Mesodermal cell (in vitro differentiated cells): ENCODE results near the gene RBPMS2.
A peak's percentile ranks its signal among the peaks of the same experiment; 100 is the strongest.

Experiments
- H3K27ac ChIP-seq: 2 replicates; pipeline ENCODE4 v1.7.0; 2013; ENCODE audit warnings: mild to moderate bottlenecking, low read depth, low read length, moderate library complexity; ENCODE audit not compliant: severe bottlenecking
- H3K36me3 ChIP-seq: 2 replicates; pipeline ENCODE4 v1.7.1; 2013; ENCODE audit warnings: mild to moderate bottlenecking, low read length, moderate library complexity; ENCODE audit not compliant: control insufficient read depth, insufficient read depth
- H3K4me1 ChIP-seq: one replicate; pipeline ENCODE4 v1.7.1; 2013; ENCODE audit warnings: mild to moderate bottlenecking, low read length; ENCODE audit not compliant: insufficient read depth, control insufficient read depth, poor library complexity, severe bottlenecking
- H3K4me3 ChIP-seq: 2 replicates; pipeline ENCODE4 v1.7.0; 2013; ENCODE audit warnings: low read length, control low read depth, mild to moderate bottlenecking; ENCODE audit not compliant: insufficient read depth, poor library complexity, severe bottlenecking; ENCODE audit errors: extremely low read depth
- H3K9me3 ChIP-seq: 2 replicates; pipeline ENCODE4 v1.7.1; 2013; ENCODE audit warnings: mild to moderate bottlenecking, low read length, moderate library complexity; ENCODE audit not compliant: control insufficient read depth
- WGBS, 2 experiments: methylation state at CpG; one replicate each; pipeline ENCODE4 v1.1.5; 2013; ENCODE audit warnings: missing lambda C conversion rate in 2 of 2; ENCODE audit not compliant: insufficient coverage in 2 of 2; 5-methylcytosine and 5-hydroxymethylcytosine counted together

RBPMS2 gene

DNA sequence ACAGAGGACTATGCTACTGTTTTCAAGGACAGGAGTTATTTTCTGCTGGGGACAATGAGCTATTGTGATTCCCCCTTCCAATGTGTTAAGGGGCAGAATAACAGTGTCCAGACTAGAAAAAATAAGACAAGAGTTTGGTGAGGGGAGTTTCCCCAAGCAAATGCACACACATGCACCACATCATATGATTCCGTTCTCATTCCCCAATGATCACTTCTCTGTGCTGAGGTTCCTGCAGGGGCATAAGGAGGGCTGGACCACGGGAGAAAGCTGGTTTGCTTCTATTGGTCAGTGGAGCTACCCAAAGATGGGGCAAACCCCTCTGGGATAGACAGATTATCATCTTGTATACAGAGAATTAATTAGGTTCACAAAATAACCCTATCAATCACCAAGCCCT, 80.6 kb downstream of the RBPMS2 start:
- Histone ChIP-seq H3K9me3 (no peaks in the 10 kb centered on the region), H3K27ac (no peak overlapping the region), H3K4me3 (no peak overlapping the region), H3K36me3 (peaks cover 84% of the 10 kb centered on the region), H3K4me1 (peaks cover 36% of the 10 kb centered on the region)
- WGBS, 2 experiments = 100% methylated on average over 1 of the region's 2 CpGs; no CpG with 5 or more reads in 1 of the 2 experiments

DNA sequence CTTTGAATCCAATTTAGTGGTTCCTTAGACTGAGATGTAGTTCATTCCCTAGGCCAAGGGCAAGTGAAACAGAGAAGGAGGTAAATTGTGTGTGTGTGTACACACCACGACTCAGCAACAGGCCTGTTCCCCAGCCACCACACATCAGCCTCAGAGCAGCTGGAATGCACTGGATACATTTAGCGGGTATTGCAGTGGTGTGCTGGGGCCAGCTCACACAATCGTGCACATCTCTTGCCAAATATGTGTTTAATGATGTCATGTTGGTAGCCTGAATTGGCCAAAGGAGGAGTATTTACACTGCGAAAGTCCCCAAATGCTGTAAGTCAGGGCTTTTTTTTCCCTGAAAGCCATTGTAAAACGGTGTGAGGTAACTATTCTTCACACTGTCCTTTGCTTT, 82.3 kb downstream of the RBPMS2 start:
- no peak overlapping the region for H3K27ac ChIP-seq
- H3K36me3 ChIP-seq = peaks cover 98% of the 10 kb centered on the region
- 94 to 100% methylated on average over 2 of the region's 5 CpGs for WGBS, 2 experiments
- H3K9me3 ChIP-seq = no peaks in the 10 kb centered on the region
- H3K4me1 ChIP-seq = peaks cover 26% of the 10 kb centered on the region
- no peak overlapping the region for H3K4me3 ChIP-seq

DNA sequence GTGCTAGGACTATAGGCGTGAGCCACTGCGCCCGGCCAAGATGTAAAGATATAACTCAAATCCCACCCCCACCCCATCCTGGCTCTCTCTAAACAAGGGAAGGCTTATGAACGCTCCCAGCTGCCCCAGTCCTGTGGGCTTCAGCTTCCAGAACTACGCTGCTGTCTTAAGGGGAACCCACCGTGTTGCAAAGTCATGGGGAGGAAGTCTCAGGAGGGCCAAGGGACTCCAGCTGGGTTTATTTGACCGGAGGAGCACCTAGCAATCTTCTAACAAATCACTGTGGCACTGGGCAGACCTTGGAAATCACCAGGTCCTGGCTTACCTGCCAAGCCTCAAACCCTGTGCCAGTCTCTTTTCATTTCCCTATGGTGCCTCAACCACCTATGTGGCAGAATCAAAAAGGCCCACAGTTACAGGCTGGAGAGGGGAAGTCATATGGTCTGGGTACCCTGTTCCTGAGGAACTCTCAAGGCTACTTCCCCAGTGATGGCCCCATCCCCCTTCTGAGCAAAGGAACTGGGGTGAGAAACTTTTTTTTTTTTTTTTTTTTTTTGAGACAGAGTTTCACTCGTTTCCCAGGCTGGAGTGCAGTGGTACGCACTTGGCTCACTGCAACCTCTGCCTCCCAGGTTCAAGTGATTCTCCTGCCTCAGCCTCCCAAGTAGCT, 83.4 kb downstream of the RBPMS2 start:
- H3K27ac ChIP-seq = peak overlapping the region; percentile 30
- peaks cover 20% of the 10 kb centered on the region for H3K4me1 ChIP-seq
- 91 to 94% methylated on average over 3 to 6 of the region's 9 CpGs for WGBS, 2 experiments
- no peaks in the 10 kb centered on the region for H3K9me3 ChIP-seq
- no peak overlapping the region for H3K4me3 ChIP-seq
- H3K36me3 ChIP-seq = peaks cover 98% of the 10 kb centered on the region

DNA sequence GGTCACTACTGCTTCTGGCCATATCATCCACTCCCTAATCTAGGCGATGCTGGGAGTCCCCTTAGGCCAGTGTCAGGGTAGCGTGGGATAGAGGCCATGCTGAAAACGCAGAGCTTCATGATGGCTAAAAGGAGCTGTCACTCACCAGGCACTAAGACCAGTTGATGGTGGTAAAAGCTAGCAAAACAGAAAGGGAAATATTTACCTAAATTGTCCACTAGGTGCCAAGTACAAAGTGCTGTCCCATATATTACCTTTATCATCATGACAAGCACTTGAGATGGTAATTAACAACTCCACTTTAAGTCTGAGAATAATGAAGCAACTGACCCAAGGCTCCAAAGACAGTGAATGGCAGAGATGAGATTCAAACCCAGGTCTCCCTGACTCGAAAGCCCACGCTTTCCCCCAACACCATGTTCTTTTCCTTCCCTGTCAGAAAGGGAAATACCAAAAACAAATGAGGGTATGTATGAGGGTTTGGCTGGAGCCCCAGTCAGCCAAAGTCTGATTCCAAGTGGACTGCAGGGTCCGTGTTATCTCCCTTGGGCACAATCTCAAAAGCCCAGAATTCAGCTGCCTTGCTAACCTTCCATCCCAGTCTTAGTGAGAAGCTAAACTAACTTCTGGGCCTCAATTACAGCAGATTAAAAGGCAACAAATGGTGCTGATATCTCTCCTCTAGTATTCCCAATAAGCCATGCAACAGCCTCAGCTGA, 84.7 kb downstream of the RBPMS2 start:
- 90 to 100% methylated on average over 4 of the region's 6 CpGs for WGBS, 2 experiments
- Histone ChIP-seq H3K9me3 (no peaks in the 10 kb centered on the region), H3K36me3 (peaks cover 94% of the 10 kb centered on the region), H3K27ac (peak overlapping the region; percentile 36), H3K4me1 (peaks cover 20% of the 10 kb centered on the region), H3K4me3 (no peak overlapping the region)

DNA sequence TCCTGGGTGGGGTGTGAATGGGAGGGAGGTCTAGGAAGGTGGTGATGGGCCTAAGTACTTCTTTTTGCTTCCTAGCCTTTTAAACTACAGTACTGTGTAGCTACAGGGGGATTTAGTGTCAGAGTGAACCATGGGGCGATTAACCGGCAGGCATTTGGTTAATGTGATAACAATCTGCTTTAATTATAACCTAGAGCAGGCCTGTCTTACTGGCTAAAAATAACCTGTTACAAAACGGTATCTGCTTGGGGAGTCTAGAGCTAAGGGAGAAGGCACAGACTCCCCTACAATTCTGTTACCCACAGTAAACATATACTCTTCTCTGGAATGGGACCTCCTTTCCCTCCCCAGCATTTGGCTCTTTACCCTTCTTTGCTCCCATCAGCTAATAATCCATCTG, 85.4 kb downstream of the RBPMS2 start:
- H3K4me3 ChIP-seq = no peak overlapping the region
- H3K36me3 ChIP-seq = peaks cover 94% of the 10 kb centered on the region
- peaks cover 20% of the 10 kb centered on the region for H3K4me1 ChIP-seq
- H3K27ac ChIP-seq = no peak overlapping the region
- no peaks in the 10 kb centered on the region for H3K9me3 ChIP-seq
- WGBS, 2 experiments = 79% methylated on average over 2 of the region's 3 CpGs; no CpG with 5 or more reads in 1 of the 2 experiments
